DMS53 (cell line): ENCODE data around the gene ANGPTL4.
A peak's percentile ranks its signal among the peaks of the same experiment; 100 is the strongest.
"Not testable (repeated sequence)": the region's sequence is repeated elsewhere in the genome, so short reads cannot be mapped to it uniquely, and the experiment has no call there.

ENCODE experiments used
- DNase-seq: peaks from one replicate; lab custom pipeline; 2025; lab: John Stamatoyannopoulos, UW

Gene ANGPTL4

DNA sequence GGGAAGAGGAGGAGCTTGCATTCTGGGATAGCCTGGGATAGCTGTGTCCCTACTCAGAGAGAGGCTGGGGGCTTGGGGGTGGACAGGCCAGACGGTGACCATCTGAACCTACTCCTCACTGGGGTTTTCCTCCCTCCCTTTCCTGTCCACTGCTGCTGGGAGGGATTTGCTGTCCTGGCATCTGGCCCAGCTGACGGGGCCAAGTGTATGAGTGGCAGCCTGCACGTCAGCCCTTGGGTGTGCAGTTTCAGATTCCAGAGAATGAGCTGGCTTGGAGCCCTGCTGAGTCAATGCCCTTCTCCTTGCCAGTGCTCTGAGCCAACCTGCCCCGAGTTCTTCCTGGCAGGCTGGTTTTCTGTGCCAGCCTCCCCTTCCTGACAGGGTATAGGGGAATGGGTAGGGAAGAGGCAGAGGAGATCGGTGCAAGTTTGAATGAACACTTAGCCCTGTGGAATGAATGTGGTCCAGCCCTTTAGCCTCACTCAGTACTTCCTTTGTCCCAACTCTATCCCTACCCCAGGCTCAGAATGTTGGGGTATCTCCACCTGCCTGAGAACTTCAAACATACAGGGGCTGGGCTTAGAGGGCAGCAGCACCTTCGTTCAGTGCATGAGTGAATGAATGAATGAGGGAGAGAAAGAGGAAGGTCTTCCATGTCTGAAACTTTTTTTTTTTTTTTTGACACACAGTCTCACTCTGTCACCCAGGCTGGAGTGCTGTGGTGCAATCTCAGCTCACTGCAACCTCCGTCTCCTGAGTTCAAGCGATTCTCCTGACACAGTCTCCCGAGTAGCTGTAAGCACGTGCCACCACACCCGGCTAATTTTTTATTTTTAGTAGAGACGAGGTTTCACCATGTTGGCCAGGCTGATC, 1.8 kb upstream of the ANGPTL4 start:
- DNase-seq: peak; percentile 95

- DNase-seq: no peak
Measured at GRCh38 chr19:8366121-8366581, 2.2 kb downstream of the ANGPTL4 start.

DNA sequence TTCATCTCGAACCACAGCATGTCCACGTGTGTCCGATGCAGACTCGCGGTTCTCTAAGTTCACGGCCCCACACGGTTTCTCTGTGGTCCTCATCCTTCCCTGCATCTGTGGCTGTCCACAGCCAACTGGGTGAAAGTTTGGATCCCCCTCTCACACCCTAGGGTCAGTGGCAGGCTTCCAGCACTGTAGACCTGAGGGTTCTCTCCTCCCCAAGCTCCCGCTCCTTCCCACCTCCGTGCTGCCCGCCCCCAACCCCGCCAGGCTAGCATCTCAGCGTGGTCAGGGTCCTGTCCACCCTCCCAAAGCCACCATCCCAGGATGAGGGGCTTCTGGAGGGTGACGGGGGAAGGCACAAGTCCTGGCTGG, 3.0 kb downstream of the ANGPTL4 start:
- peak; percentile 9 for DNase-seq

GRCh38 chr19:8367327-8368001, 3.5 kb downstream of the ANGPTL4 start:
- DNase-seq: peak; percentile 73

GRCh38 chr19:8370176-8371010, 6.4 kb downstream of the ANGPTL4 start:
- no peak for DNase-seq

DNA sequence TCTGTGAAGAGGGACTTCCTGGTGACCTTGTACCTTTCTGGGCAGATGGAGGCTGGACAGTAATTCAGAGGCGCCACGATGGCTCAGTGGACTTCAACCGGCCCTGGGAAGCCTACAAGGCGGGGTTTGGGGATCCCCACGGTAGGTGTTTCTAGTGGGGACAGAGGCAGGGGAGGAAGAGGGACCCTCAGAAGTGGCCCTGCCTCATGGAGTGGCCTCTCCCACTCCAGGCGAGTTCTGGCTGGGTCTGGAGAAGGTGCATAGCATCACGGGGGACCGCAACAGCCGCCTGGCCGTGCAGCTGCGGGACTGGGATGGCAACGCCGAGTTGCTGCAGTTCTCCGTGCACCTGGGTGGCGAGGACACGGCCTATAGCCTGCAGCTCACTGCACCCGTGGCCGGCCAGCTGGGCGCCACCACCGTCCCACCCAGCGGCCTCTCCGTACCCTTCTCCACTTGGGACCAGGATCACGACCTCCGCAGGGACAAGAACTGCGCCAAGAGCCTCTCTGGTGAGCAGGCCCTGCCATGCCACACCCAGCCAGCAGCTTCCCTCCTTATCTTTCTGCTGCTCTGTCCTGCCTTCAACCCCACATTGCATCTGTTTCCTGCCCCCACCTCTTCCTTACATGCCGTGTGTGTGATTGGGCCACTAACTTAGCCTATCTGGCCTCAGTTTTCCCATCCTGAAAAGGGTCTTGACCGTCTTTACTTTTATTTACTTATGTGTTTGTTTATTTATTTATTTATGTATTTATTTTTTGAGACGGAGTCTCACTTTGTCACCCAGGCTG, 7.3 kb downstream of the ANGPTL4 start:
- no peak for DNase-seq

GRCh38 chr19:8373867-8374813, 10.2 kb downstream of the ANGPTL4 start:
- no peak for DNase-seq

DNA sequence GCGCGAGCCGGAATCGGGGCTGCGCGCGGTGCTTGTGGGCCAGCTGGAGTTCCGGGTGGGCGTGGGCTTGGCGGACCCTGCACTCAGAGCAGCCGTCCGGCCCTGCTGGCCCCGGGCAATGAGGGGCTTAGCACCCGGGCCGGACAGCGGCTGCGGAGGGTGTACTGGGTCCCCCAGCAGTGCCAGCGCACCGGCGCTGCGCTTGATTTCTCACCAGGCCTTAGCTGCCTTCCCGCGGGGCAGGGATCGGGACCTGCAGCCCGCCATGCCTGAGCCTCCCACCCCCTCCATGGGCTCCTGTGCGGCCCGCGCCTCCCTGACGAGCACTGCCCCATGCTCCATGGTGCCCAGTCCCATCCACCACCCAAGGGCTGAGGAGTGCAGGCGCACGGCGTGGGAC, 11.8 kb downstream of the ANGPTL4 start:
- not testable (repeated sequence) for DNase-seq

DNA sequence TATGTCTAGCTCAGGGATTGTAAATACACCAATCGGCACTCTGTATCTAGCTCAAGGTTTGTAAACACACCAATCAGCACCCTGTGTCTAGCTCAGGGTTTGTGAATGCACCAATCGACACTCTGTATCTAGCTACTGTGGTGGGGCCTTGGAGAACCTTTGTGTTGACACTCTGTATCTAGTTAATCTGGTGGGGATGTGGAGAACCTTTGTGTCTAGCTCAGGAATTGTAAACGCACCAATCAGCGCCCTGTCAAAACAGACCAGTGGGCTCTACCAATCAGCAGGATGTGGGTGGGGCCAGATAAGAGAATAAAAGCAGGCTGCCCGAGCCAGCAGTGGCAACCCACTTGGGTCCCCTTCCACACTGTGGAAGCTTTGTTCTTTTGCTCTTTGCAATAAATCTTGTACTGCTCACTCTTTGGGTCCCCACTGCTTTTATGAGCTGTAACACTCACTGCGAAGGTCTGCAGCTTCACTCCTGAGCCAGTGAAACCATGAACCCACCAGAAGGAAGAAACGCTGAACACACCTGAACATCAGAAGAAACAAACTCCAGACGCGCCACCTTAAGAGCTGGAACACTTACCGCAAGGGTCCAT, 12.5 kb downstream of the ANGPTL4 start:
- DNase-seq: not testable (repeated sequence)

DNA sequence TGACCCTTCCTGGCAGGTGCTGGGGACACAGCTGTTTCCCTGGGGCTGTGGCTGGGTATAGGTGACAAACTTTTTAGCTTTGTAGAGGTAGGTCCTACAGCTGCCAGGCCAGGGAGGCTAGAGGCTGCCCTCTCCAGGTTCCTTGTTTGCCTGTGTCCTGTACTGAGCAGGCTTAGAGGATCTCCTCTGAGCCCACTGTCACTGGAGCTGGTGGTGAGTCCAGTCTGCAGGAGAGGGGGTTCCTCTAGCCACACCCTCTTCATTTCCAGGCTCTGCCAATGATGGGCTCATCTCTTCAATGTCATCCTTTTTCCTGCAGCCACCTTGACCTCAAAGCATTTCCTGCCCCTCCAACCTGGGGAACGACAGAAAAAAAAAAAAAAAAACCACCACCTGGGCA, 13.6 kb downstream of the ANGPTL4 start:
- no peak for DNase-seq

- not testable (repeated sequence) for DNase-seq
Measured at GRCh38 chr19:8379156-8379891, 15.4 kb downstream of the ANGPTL4 start.

- not testable (repeated sequence) for DNase-seq
Measured at GRCh38 chr19:8384569-8384968, 20.6 kb downstream of the ANGPTL4 start.

DNA sequence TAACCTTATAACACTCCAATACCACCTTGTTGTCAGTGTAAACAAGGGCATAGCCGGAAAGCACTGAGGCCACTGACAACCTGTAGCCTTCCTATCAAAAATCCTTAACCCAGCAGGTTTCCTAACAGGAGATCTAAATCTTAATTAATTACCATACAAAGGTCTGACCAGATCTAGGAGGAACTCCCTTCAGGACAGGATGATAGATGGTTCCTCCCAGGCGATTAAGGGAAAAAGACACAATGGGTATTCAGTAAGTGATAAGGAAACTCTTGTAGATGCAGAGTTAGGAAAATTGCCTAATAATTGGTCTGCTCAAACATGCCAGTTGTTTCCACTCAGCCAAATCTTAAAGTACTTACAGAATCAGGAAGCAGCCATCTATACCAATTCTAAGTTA, 21.1 kb downstream of the ANGPTL4 start:
- not testable (repeated sequence) for DNase-seq

GRCh38 chr19:8385566-8385965, 21.6 kb downstream of the ANGPTL4 start:
- peak; percentile 75 for DNase-seq

DNA sequence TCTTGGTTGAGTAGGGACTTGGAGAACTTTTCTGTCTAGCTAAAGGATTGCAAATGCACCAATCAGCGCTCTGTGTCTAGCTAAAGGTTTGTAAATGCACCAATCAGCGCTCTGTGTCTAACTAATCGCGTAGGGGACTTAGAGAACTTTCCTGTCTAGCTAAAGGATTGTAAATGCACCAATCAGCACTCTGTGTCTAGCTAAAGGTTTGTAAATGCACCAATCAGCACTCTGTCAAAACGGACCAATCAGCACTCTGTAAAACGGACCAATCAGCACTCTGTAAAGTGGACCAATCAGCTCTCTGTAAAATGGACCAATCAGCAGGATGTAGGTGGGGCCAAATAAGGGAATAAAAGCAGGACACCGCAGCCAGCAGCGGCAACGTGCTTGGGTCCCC, 22.5 kb downstream of the ANGPTL4 start:
- DNase-seq: not testable (repeated sequence)

GRCh38 chr19:8386990-8387389, 23.0 kb downstream of the ANGPTL4 start:
- DNase-seq: no peak

- DNase-seq: peak; percentile 95
Measured at GRCh38 chr19:8387688-8388611, 24.0 kb downstream of the ANGPTL4 start.

DNA sequence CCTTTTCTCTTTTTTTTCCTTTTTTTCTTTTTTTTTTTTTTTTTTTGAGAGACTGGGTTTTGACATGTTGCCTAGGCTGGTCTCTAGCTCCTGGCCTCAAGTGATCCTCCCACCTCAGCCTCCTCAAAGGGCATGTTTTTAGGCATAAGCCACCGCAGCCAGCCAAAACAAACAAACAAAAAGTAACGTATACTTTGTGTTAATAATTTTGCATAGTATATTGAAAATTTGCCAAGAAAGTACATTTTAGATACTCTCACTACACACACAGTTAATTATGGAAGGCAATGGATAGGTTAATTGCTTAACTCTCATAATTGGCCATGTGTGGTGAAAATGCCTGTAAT, 24.6 kb downstream of the ANGPTL4 start:
- peak; percentile 61 for DNase-seq
